Epithelial cell of umbilical artery (primary cell): ENCODE measurements around the gene RASL11A. TPM values are rescaled to one million over a fixed set of nuclear protein-coding genes. Genes with fewer than 3 reads are reported as not detected.

Source experiments
- total RNA-seq: library from RNA; depleted of rRNA; stranded (reverse); fragments of >200 nt; gene quantifications from 2 replicates; pipeline ENCODE4 v1.2.3, GENCODE V29; 2014

Gene RASL11A, protein sequence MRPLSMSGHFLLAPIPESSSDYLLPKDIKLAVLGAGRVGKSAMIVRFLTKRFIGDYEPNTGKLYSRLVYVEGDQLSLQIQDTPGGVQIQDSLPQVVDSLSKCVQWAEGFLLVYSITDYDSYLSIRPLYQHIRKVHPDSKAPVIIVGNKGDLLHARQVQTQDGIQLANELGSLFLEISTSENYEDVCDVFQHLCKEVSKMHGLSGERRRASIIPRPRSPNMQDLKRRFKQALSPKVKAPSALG
- 2.6 and 3.3 TPM in 2 replicates for total RNA-seq

DNA sequence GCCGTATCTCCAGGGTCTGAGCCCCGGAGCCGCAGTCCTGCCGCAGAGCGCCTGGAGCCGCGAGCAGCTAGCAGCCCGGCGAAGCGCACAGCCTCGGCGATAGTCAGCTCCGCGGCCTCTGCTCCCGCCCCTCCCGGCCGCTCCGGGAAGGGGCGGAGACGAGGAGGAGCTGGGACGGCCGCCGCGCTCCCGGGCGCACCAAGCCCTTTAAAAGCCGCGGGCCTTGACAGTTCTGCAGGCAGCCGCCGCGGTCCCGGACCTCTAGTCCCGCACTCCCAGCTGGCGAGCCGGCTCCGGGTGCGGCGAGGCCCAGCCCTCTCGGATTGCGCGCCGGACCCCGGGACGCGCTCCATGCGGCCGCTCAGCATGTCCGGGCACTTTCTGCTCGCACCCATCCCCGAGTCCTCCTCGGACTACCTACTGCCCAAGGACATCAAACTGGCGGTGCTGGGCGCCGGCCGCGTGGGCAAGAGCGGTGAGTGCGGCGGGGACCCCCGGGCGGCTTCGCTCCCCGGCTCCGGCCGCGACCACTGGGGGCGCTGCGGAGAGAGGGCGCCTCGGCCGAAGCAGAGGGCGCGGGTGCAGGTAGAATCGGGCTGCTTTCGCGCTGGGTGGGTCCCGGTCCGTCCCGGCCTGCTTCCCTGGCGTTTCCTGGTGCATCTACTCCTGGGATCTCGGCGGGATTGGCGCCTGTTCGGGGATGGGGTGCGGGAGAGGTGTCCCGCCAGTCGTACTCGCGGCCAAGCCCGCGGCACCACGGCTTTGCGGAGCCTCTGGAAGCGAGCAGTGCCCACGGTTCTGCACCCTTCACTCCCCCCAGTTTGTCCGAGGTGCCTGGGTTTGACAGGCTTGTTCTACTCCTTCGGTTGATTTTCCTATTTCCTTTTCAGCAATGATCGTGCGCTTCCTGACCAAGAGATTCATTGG lies at the start of gene RASL11A:
Gene RASL11A (plus strand): TSS at position 237 of the 927 bp plus-strand sequence. CDS start 115 bp downstream, at position 352.

DNA sequence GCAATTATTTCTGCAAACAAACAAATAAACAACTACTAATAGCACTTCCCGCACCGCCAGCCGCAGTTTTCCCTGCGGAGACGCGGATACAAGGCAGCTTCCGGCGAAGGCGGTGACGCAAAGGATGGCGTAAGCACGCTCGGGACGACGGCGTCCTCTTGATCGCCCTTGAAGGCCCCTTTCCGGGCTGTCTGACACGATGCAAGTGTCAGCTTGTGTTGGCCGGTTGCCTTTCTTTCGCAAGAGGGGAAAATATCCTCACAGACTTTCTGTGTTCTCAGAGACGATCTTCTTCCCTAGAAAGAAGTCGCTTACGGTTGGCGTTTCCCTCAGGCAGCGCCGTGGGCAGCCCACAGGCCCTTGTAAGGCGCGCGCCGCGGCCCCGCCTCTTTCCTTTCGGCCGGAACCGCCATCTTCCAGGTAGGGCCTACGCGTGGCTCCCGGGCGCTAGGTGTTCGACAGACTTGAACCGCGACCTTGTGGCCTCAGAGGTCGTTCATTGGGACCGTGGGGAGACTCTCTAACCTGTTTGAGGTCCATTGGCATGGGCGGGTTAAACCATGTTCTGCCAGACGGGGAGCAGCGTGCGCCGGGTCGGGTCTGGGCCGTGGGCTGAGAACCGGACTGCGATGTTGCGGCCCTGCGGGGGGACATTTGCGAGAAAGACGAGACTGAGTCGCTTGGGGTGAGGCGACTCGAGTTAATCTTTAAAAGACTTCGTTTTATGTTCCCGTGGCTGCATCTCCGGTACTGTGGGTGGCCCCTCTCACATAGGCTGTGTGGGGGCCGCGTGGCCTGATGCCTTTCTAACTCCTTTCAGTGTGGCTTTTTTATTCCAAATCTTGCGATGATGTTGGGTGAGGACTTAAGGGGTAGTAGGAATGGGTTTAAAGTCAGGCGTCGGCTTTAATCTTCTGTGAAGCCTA lies 19.2 kb upstream of the RASL11A start, which contains the start of gene RPL21:
Gene RPL21 (plus strand): TSS at position 393 of the 926 bp plus-strand sequence. CDS start 2,219 bp downstream, outside the sequence.

Other genes starting within 250 kb of the RASL11A start
- gene USP12, start 99.0 kb upstream of the RASL11A start, total RNA-seq = 35.4 and 36.1 TPM in 2 replicates
- 842 and 1,022 TPM in 2 replicates for gene RPL21, start 19.3 kb upstream of the RASL11A start, total RNA-seq
- 110 and 165 TPM in 2 replicates for gene GTF3A, start 153.8 kb downstream of the RASL11A start, total RNA-seq
- gene MTIF3, start 179.7 kb downstream of the RASL11A start, total RNA-seq = 43.9 and 53.6 TPM in 2 replicates